CD14-positive monocyte (primary cell): ENCODE data around the gene SYNRG. TPM values are rescaled to one million over a fixed set of nuclear protein-coding genes. Genes with fewer than 3 reads are reported as not detected.

Source experiments
- DNase-seq, 3 donors: peaks; one replicate each; pipeline ENCODE4 v3.0.0-alpha.2; 2011 to 2022
- H2AFZ ChIP-seq: 2 replicates; pipeline ENCODE4 v1.6.0; 2012; ENCODE audit warnings: mild to moderate bottlenecking, low read depth, low read length, inconsistent platforms; ENCODE audit not compliant: insufficient read depth, poor library complexity, severe bottlenecking
- H3K27ac ChIP-seq, 2 donors: 1 replicate in 1 of 2; 2 replicates in 1 of 2; pipeline ENCODE4 v1.5.1; 2012 to 2013; ENCODE audit warnings: low read length in 2 of 2, control low read depth in 1 of 2, inconsistent platforms in 1 of 2, low read depth in 1 of 2, mild to moderate bottlenecking in 1 of 2
- H3K27me3 ChIP-seq, 2 donors: one replicate each; pipeline versions ENCODE4 v1.6.0 to v1.6.1; 2011 to 2013; ENCODE audit warnings: low read length in 2 of 2; ENCODE audit not compliant: control insufficient read depth in 2 of 2, insufficient read depth in 2 of 2
- H3K36me3 ChIP-seq, 2 donors: replicated peaks in 1 of 2; 1 replicate in 1 of 2; 2 replicates in 1 of 2; pipeline versions ENCODE4 v1.5.1 to v1.6.1; 2012 to 2013; ENCODE audit warnings: low read length in 2 of 2, control low read depth in 1 of 2, inconsistent platforms in 1 of 2, mild to moderate bottlenecking in 1 of 2; ENCODE audit not compliant: insufficient read depth in 2 of 2, control insufficient read depth in 1 of 2
- H3K4me1 ChIP-seq, 2 donors: 1 replicate in 1 of 2; 2 replicates in 1 of 2; pipeline versions ENCODE4 v1.5.1 to v1.6.1; 2012 to 2013; ENCODE audit warnings: low read length in 2 of 2, control low read depth in 1 of 2, inconsistent platforms in 1 of 2, mild to moderate bottlenecking in 1 of 2, moderate library complexity in 1 of 2; ENCODE audit not compliant: insufficient read depth in 2 of 2, control insufficient read depth in 1 of 2
- H3K4me2 ChIP-seq: replicated peaks from 2 replicates; pipeline ENCODE3; 2012; ENCODE audit warnings: low read length, moderate library complexity, mild to moderate bottlenecking; ENCODE audit not compliant: poor library complexity, severe bottlenecking; ENCODE audit errors: extremely low read depth
- H3K4me3 ChIP-seq, 3 experiments: fragments of 200-600 bp in 1 of 3; sonication (generic) in 1 of 3; replicated peaks in 1 of 3; 1 replicate in 2 of 3; 2 replicates in 1 of 3; pipeline ENCODE4 v1.5.1; 2011 to 2013; ENCODE audit warnings: low read length in 3 of 3, mild to moderate bottlenecking in 3 of 3, control low read depth in 2 of 3, low read depth in 2 of 3, inconsistent platforms in 1 of 3, moderate library complexity in 1 of 3
- H3K79me2 ChIP-seq: 2 replicates; pipeline ENCODE4 v1.6.0; 2012; ENCODE audit warnings: mild to moderate bottlenecking, control low read depth, inconsistent platforms, low read length, moderate library complexity; ENCODE audit not compliant: insufficient read depth
- H3K9ac ChIP-seq: 2 replicates; pipeline ENCODE4 v1.6.0; 2017; ENCODE audit warnings: low read length, mild to moderate bottlenecking; ENCODE audit not compliant: insufficient read depth, poor library complexity, severe bottlenecking
- H3K9me3 ChIP-seq, 2 donors: replicated peaks in 1 of 2; 1 replicate in 1 of 2; 2 replicates in 1 of 2; pipeline versions ENCODE4 v1.5.1 to v1.6.1; 2012 to 2013; ENCODE audit warnings: low read length in 2 of 2, control low read depth in 1 of 2; ENCODE audit not compliant: control insufficient read depth in 1 of 2, insufficient read depth in 1 of 2
- H4K20me1 ChIP-seq: 2 replicates; pipeline ENCODE4 v1.6.0; 2012; ENCODE audit warnings: mild to moderate bottlenecking, low read length, control low read depth, moderate library complexity; ENCODE audit not compliant: insufficient read depth
- H3K27ac Mint-ChIP-seq, 7 donors: one replicate each; pipeline ENCODE4 v1.8.0; 2020; ENCODE audit warnings: mild to moderate bottlenecking in 7 of 7, mixed read lengths in 7 of 7, moderate library complexity in 6 of 7, inconsistent platforms in 2 of 7
- H3K27me3 Mint-ChIP-seq, 3 donors: one replicate each; pipeline ENCODE4 v1.8.0; 2021 to 2022; ENCODE audit warnings: low read depth in 3 of 3, mild to moderate bottlenecking in 3 of 3, mixed read lengths in 3 of 3, moderate library complexity in 3 of 3, inconsistent platforms in 1 of 3
- H3K36me3 Mint-ChIP-seq, 2 donors: one replicate each; pipeline ENCODE4 v1.8.0; 2020; ENCODE audit warnings: mixed read lengths in 2 of 2, inconsistent platforms in 1 of 2, mild to moderate bottlenecking in 1 of 2
- H3K4me1 Mint-ChIP-seq: one replicate; pipeline ENCODE4 v1.8.0; 2020; ENCODE audit warnings: mild to moderate bottlenecking, mixed read lengths
- H3K4me3 Mint-ChIP-seq, 2 donors: one replicate each; pipeline ENCODE4 v1.8.0; 2020; ENCODE audit warnings: mild to moderate bottlenecking in 2 of 2, mixed read lengths in 2 of 2, moderate library complexity in 1 of 2
- H3K9me3 Mint-ChIP-seq, 7 donors: one replicate each; pipeline ENCODE4 v1.8.0; 2020 to 2022; ENCODE audit warnings: mixed read lengths in 7 of 7, mild to moderate bottlenecking in 6 of 7, moderate library complexity in 6 of 7, inconsistent platforms in 2 of 7
- WGBS: methylation state at CpG from one replicate; pipeline ENCODE4 v1.1.5; 2013; ENCODE audit warnings: missing lambda C conversion rate; ENCODE audit not compliant: insufficient coverage; 5-methylcytosine and 5-hydroxymethylcytosine counted together
- intact Hi-C, 2 donors: fragments of 100-400 bp; cut with micrococcal nuclease; formaldehyde crosslinking; loops; one replicate each; pipeline versions ENCODE4 v1.15.0 to v1.15.1; 2023
- polyA plus RNA-seq, 3 donors: library from polyadenylated mRNA; depleted of rRNA in 1 of 3; unstranded in 2 of 3; stranded (reverse) in 1 of 3; fragments of 300-500 nt in 2 of 3; fragments of >200 nt in 1 of 3; fragmentation: Illumina TruSeq in 2 of 3; gene quantifications; 1 replicate in 2 of 3; 2 replicates in 1 of 3; pipeline ENCODE4 v1.2.3, GENCODE V29; 2012 to 2021
- TF ChIP-seq, protein P1 (sequence below): fragments of 200-600 bp; IDR thresholded peaks from one replicate; pipeline ENCODE4 v1.8.0; 2022; ENCODE audit warnings: antibody characterized with exemption, mild to moderate bottlenecking

SYNRG gene
- polyA plus RNA-seq, 3 donors: 13.1 to 17.5 (median 16.9) TPM

DNA sequence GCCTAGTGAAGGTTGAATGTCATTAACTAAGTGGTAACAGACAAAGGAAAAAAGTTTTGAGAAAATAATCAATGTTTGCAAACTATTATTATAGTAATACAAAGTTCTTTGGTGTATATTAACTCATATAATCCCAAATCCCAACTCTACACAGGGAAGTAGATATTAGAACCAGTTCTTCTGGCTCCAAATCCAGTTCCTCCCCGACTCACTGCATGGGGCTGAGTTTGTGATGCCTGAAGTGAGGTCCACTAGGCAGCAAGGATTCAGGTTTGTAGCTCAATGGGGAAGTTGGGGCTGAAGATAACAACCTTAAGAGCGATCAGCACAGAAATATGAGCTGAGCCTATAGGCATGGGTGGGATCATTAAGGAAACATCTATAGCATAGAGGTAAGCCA, 5.6 kb upstream of the SYNRG start:
- Histone ChIP-seq H3K79me2 (no peaks in the 10 kb centered on the region), H3K4me3 (no peak overlapping the region), H3K27ac (no peak overlapping the region), H3K4me2 (no peak overlapping the region), H3K4me1 (peaks cover 2 to 3% of the 10 kb centered on the region in 2 donors), H4K20me1 (no peaks in the 10 kb centered on the region), H3K27me3 (no peaks in the 10 kb centered on the region), H3K9ac (no peak overlapping the region), H3K36me3 (peaks cover 56 to 78% of the 10 kb centered on the region in 2 donors), H2AFZ (no peak overlapping the region), H3K9me3 (no peaks in the 10 kb centered on the region)
- Mint-ChIP-seq H3K4me1 (peaks cover 3% of the 10 kb centered on the region), H3K27ac (no peak overlapping the region), H3K4me3 (no peak overlapping the region), H3K27me3 (no peaks in the 10 kb centered on the region), H3K9me3 (no peaks in the 10 kb centered on the region), H3K36me3 (peaks cover 47 to 59% of the 10 kb centered on the region in 2 donors)
- WGBS: 100% methylated on average over 2 of the region's 2 CpGs
- TF ChIP-seq, protein P1, sequence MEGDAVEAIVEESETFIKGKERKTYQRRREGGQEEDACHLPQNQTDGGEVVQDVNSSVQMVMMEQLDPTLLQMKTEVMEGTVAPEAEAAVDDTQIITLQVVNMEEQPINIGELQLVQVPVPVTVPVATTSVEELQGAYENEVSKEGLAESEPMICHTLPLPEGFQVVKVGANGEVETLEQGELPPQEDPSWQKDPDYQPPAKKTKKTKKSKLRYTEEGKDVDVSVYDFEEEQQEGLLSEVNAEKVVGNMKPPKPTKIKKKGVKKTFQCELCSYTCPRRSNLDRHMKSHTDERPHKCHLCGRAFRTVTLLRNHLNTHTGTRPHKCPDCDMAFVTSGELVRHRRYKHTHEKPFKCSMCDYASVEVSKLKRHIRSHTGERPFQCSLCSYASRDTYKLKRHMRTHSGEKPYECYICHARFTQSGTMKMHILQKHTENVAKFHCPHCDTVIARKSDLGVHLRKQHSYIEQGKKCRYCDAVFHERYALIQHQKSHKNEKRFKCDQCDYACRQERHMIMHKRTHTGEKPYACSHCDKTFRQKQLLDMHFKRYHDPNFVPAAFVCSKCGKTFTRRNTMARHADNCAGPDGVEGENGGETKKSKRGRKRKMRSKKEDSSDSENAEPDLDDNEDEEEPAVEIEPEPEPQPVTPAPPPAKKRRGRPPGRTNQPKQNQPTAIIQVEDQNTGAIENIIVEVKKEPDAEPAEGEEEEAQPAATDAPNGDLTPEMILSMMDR: no peak
- intact Hi-C loops: no loop called here
- no peak for DNase-seq

GRCh38 chr17:37614391-37614790, 5.2 kb upstream of the SYNRG start:
- H3K36me3 Mint-ChIP-seq: peaks cover 42 to 57% of the 10 kb centered on the region in 2 donors
- H3K9me3 Mint-ChIP-seq: no peaks in the 10 kb centered on the region
- no peak overlapping the region for H3K4me2 ChIP-seq

More at GRCh38 chr17:37614391-37614790, 5.2 kb upstream of the SYNRG start:
- H3K4me1 ChIP-seq: peaks cover 6% of the 10 kb centered on the region in 2 donors
- no peak overlapping the region for H3K9ac ChIP-seq
- H3K79me2 ChIP-seq: no peaks in the 10 kb centered on the region
- Mint-ChIP-seq H3K4me1 (peaks cover 6% of the 10 kb centered on the region), H3K27me3 (no peaks in the 10 kb centered on the region), H3K27ac (no peak overlapping the region), H3K4me3 (no peak overlapping the region)
- TF ChIP-seq, protein P1: no peak
- H3K36me3 ChIP-seq: peaks cover 52 to 74% of the 10 kb centered on the region in 2 donors
- H3K9me3 ChIP-seq: no peaks in the 10 kb centered on the region
- no peaks in the 10 kb centered on the region for H3K27me3 ChIP-seq
- H4K20me1 ChIP-seq: no peaks in the 10 kb centered on the region
- no peak overlapping the region for H2AFZ ChIP-seq
- no peak overlapping the region for H3K4me3 ChIP-seq
- H3K27ac ChIP-seq: no peak overlapping the region
- 93% methylated on average over 3 of the region's 5 CpGs for WGBS
- intact Hi-C loops: no loop called here
- DNase-seq: no peak
